ENCODE measurements around the gene EVPL. TPM values are rescaled to one million over a fixed set of nuclear protein-coding genes. Genes with fewer than 3 reads are reported as not detected.

Gene EVPL
- total and polyA plus RNA-seq, 4 donors, result 10.9 to 38.4 (median 35.0) TPM

- no peak overlapping the region for H3K27ac ChIP-seq (ENCODE audit: low read depth in 1 of 2, low read length in 1 of 2)
- H3K4me1 ChIP-seq (ENCODE audit: control insufficient read depth in 5 of 5, insufficient read depth in 5 of 5, low read length in 5 of 5), result peaks cover 0 to 3% (median 0%) of the 10 kb centered on the region in 5 donors
- ATAC-seq (ENCODE audit: insufficient read depth, low FRiP score), result no peak
- no peaks in the 10 kb centered on the region for H3K9me3 ChIP-seq (ENCODE audit: control insufficient read depth in 4 of 4, insufficient read depth in 3 of 4, low read length in 3 of 4)
- 82 to 86% methylated on average over 26 of the region's 26 CpGs for WGBS, 2 donors
- no peak overlapping the region for H3K9ac ChIP-seq (ENCODE audit: insufficient read depth in 1 of 2, low read length in 2 of 2)
- no peak overlapping the region for H3K4me3 ChIP-seq
- no peak for TF ChIP-seq CTCF (IDR thresholded peaks at IDR 0.05; ENCODE audit: control extremely low read depth, extremely low read depth)
- DNase-seq, result peak in 1 of 3 donors; percentile 13
- H3K36me3 ChIP-seq (ENCODE audit: control insufficient read depth in 4 of 4, insufficient read depth in 4 of 4, low read length in 4 of 4), result peaks cover 0 to 14% (median 0%) of the 10 kb centered on the region in 4 donors
- no peaks in the 10 kb centered on the region for H3K27me3 ChIP-seq (ENCODE audit: control insufficient read depth in 3 of 3, insufficient read depth in 3 of 3, low read length in 2 of 3)
These were observed 12.2 kb downstream of the EVPL start for GRCh38 chr17:76014925-76015261.

GRCh38 chr17:76014100-76014924 lies 12.8 kb downstream of the EVPL start:
- no peaks in the 10 kb centered on the region for H3K27me3 ChIP-seq (ENCODE audit: control insufficient read depth in 3 of 3, insufficient read depth in 3 of 3, low read length in 2 of 3)
- DNase-seq, result peak; percentile 73 to 78 (median 76)
- H3K4me3 ChIP-seq, result no peak overlapping the region
- peaks cover 0 to 3% (median 0%) of the 10 kb centered on the region in 5 donors for H3K4me1 ChIP-seq (ENCODE audit: control insufficient read depth in 5 of 5, insufficient read depth in 5 of 5, low read length in 5 of 5)
- no peak overlapping the region for H3K27ac ChIP-seq (ENCODE audit: low read depth in 1 of 2, low read length in 1 of 2)
- peak; percentile 87 for ATAC-seq (ENCODE audit: insufficient read depth, low FRiP score)
- H3K9ac ChIP-seq (ENCODE audit: insufficient read depth in 1 of 2, low read length in 2 of 2), result no peak overlapping the region
- peak; percentile 94 for TF ChIP-seq CTCF (IDR thresholded peaks at IDR 0.05; ENCODE audit: control extremely low read depth, extremely low read depth)
- 31% methylated on average over 19 of the region's 19 CpGs for WGBS, 2 donors
- H3K9me3 ChIP-seq (ENCODE audit: control insufficient read depth in 4 of 4, insufficient read depth in 3 of 4, low read length in 3 of 4), result no peaks in the 10 kb centered on the region
- H3K36me3 ChIP-seq (ENCODE audit: control insufficient read depth in 4 of 4, insufficient read depth in 4 of 4, low read length in 4 of 4), result peaks cover 0 to 16% (median 0%) of the 10 kb centered on the region in 4 donors

- H3K27me3 ChIP-seq (ENCODE audit: control insufficient read depth in 3 of 3, insufficient read depth in 3 of 3, low read length in 2 of 3), result no peaks in the 10 kb centered on the region
- ATAC-seq (ENCODE audit: insufficient read depth, low FRiP score) (no peak), DNase-seq (no peak)
- H3K9me3 ChIP-seq (ENCODE audit: control insufficient read depth in 4 of 4, insufficient read depth in 3 of 4, low read length in 3 of 4), result no peaks in the 10 kb centered on the region
- 83 to 89% methylated on average over 15 of the region's 15 CpGs for WGBS, 2 donors
- no peak overlapping the region for H3K9ac ChIP-seq (ENCODE audit: insufficient read depth in 1 of 2, low read length in 2 of 2)
- peaks cover 0 to 3% (median 0%) of the 10 kb centered on the region in 5 donors for H3K4me1 ChIP-seq (ENCODE audit: control insufficient read depth in 5 of 5, insufficient read depth in 5 of 5, low read length in 5 of 5)
- peaks cover 0 to 16% (median 0%) of the 10 kb centered on the region in 4 donors for H3K36me3 ChIP-seq (ENCODE audit: control insufficient read depth in 4 of 4, insufficient read depth in 4 of 4, low read length in 4 of 4)
- TF ChIP-seq CTCF (IDR thresholded peaks at IDR 0.05; ENCODE audit: control extremely low read depth, extremely low read depth), result no peak
- H3K27ac ChIP-seq (ENCODE audit: low read depth in 1 of 2, low read length in 1 of 2), result no peak overlapping the region
- no peak overlapping the region for H3K4me3 ChIP-seq
These were observed 13.7 kb downstream of the EVPL start for GRCh38 chr17:76013377-76013932.

All from lung (tissue), 12 donors.